ENCODE data around the gene MKNK2.
"Not testable (repeated sequence)": the region's sequence is repeated elsewhere in the genome, so short reads cannot be mapped to it uniquely, and the experiment has no call there.

MKNK2 gene

DNA sequence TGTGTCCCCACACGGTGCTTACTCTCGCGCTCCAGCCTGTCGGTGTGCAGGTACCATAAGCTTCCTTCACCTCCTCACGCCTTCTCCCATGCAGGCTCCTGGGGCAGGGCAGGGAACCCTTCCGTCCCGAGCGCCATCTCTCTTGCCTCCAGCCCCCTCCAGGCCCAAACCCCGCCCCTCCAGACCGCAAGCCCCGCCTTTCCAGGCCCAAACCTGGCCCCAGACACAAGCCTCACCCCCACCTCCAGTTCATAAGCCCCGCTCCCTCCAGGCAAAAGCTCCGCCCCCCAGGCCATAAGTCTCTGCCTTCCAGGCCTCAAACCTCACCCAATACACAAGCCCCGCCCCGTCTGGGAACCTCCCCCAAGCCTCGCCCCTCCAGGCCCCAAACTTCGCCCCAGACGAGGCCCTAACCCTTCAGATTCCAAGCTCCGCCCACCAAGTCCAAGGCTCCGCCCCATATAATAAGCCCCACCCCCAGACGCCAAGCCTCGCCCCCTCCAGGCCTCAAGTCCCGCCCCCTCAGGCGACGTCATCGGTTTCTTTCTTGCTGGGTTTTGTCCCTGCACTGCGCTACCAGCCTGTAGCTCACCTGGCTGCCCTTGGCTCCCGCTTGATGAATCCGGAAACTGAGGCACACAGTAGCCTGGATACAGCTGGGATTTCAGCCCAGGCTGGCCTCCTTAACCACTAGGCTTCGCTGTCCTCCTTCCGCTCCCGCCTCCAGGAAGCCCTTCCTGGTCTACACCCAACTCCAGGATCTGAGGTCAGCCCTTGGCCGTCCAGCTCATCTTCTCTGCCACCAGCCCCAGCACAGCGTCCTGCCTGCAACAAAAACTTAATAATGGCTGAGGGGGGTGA lies 16.1 kb downstream of the MKNK2 start:
- H3K27ac ChIP-seq: peak overlapping the region; percentile 8
- DNase-seq (ENCODE audit: low read depth, low spot score): no peak

DNA sequence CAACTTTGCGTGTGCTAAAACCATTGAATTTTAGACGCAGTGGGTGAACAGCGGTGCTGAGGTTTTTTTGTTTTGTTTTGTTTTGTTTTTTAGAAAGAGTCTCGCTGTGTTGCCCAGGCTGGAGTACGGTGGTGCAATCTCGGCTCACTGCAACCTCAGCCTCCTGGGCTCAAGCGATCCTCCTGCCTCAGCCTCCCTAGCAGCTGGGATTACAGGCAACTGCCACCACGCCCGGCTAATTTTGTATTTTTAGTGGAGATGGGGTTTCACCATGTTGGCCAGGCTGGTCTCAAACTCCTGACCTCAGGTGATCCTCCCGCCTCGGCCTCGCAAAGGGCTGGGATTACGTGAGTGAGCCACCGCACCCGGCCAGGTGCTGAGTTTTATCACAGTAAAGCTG lies 16.8 kb downstream of the MKNK2 start:
- not testable (repeated sequence) for DNase-seq (ENCODE audit: low read depth, low spot score); H3K27ac ChIP-seq

DNA sequence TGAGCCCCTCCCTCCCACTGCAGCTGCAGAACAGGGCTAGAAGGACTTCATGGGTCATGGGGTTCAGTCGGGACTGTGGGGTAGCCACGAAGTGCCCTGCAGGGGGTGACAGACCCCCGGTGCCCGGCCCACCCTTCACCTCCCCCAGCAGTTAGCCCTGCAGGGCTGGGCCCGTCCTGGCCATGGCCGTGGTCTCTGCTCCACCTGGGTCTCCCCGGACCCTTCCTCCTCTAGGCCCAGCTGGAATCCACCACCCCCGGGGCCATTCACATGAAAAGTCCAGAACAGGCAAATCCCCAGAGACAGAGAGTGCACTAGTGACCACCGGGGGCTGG lies 17.3 kb downstream of the MKNK2 start:
- no peak overlapping the region for H3K27ac ChIP-seq
- DNase-seq (ENCODE audit: low read depth, low spot score): no peak

DNA sequence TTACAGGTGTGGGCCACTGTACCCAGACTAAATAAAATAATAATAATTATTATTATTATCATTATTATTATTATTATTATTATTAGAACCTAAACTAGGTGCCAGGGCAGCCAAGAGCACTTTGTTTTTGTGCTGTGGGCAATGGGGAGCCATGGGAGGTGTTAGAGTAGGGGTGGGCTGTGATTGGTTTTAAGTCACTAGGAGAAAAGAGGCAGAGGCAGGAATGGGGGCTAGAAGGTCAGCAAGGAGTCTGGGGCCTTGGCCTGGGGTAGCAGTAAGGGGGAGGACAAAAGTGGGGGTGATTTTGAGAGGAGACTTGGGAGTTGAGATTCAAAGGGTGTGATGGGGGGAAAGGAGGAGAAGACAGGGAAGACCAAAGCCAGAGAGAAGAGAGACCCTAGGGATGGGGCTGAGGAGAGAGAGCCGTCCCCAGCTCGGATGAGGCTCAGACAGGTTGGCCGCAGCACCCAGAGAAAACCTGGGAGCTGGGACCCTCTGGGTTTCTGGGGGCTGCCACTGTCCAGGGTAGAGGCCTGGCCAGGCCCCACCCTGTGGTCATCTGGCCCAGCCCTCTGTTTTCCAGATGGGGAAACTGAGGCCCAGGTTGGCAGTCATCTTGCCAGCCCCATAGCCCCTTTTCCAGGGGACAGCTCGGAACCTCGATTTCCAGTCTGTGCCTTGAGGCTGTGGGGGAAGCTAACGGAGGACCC lies 17.8 kb downstream of the MKNK2 start:
- H3K27ac ChIP-seq: peak overlapping the region; percentile 90
- DNase-seq (ENCODE audit: low read depth, low spot score): no peak

DNA sequence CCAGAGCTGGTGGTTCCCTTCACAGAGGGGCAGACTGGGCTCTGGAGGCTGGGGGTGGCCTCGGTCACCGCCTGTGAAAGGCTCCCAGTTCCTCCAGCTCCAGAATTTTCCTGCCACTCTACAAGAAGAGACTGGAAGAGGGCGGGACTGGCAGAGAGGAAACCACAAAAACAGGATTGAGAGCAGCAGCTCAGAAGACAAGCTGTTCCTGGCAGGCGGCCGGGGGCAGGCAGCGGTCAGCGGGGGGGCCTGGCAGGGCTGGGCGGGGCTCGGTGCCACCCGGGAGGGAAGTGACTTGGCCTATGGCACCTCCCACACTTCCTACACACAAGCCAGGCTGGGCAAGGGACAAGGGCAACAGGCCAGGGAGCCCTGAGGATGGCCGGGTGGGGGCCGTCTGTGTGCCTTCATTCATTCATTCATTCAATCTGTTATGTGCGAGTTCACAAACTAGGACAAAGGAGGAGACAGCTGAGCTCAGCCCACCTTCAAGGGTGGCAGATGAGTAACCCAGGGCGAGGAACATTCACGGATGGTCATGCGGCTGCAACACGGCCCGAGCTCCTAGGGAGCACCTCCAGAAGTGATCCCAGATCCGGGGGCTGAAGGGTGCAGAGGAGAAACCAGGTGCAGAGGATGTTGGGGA lies 18.6 kb downstream of the MKNK2 start:
- DNase-seq (ENCODE audit: low read depth, low spot score): peak; percentile 62
- peak overlapping the region; percentile 90 for H3K27ac ChIP-seq

DNA sequence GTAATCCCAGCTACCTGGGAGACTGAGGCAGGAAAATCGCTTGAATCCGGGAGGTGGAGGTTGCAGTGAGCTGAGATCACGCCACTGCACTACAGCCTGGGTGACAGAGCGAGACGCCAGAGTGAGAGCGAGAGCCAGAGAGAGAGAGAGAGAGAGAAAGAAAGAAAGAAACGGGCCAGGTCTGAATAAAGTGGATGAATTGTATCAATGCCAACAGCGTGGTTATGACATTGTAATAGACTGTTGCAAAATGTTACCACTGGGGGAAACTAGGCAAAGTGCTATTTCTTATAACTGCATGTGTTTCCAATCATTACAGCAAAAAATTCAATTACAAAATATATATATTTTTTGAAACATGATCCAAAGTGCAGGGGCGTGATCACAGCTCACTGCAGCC lies 23.7 kb downstream of the MKNK2 start:
- H3K27ac ChIP-seq: no peak overlapping the region
- no peak for DNase-seq (ENCODE audit: low read depth, low spot score)

DNA sequence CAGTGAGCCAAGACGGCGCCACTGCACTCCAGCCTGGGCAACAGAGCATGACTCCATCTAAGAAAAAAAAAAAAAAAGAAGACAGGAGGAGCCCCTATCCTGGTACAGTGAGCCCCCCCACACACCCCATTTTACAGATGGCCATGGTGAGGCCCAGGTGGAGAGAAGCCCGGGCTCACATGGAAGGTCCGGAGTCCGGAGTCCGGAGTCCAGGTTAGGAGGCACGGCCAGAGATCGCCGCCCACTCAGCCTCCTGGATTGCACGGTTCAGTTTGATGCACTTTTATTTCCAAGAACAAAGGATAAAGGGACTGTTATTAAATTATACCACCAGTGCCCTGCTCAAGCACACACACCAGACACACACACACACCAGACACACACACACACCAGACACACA lies 24.3 kb downstream of the MKNK2 start:
- no peak for DNase-seq (ENCODE audit: low read depth, low spot score)
- H3K27ac ChIP-seq: no peak overlapping the region

DNA sequence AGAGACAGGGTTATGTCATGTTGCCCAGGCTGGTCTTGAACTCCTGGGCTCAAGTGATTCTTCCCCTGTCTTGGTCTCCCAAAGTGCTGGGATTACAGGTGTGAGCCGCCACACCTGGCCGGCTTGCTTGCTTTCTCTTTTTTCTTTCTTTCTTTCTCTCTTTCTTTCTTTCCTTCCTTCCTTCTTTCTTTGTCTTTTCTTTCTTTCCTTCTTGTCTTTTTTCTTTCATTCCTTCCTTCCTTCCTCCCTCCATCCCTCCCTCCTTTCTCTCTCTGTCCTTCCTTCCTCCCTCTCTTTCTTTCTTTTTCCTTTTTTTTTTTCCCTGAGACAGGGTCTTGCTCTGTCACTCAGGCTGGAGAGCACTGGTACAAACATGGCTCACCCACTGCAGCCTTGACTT lies 28.8 kb downstream of the MKNK2 start:
- H3K27ac ChIP-seq: no peak overlapping the region
- no peak for DNase-seq (ENCODE audit: low read depth, low spot score)

DNA sequence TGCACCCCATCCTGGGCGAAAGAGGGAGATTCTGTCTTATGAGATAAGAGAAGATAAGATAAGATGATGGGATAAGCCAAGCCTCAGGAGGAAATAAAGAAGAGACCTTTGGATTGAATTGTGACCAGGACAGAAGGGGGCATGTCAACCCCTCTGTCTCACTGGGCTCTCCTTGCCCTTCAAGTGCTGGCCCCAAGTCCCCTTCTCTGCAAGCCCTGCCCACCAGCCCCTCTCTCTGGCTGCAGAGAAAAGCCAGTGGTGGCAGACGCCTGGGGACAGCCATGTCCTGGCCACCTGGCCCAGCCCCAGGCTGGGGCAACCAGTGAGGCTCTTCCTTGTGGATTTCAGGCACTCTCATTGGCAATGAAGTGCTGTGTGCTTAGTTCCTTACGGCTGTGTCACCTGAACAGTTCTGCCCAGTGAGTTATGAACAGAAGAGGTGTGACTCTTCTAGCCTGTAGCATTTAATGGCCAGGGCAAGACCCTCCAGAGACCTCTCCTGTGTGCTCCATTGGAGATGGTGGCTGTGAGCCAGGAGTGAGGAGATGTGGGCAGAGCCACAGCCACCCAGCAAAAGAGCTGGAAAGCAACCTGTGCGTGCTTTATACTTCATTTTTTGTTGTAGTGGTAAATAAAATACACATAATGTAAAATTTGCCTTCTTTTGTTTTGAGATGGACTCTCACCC lies 29.4 kb downstream of the MKNK2 start:
- H3K27ac ChIP-seq: no peak overlapping the region
- no peak for DNase-seq (ENCODE audit: low read depth, low spot score)

DNA sequence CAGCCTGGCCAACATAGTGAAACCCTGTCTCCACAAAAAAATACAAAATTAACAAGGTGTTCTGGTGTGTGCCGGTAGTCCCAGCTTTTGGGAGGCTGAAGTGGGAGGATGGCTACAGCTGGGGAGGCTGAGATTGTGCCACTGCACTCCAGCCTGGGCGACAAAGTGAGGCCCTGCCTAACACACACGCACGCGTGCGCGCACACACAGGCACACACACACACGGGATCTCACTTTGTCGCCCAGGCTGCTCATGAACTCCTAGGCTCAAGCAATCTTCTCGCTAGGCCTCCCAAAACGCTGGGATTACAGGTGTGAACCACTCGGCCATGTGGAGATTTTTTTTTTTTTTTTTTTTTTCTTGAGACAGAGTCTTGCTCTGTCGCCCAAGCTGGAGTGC lies 32.3 kb downstream of the MKNK2 start:
- no peak for DNase-seq (ENCODE audit: low read depth, low spot score)
- no peak overlapping the region for H3K27ac ChIP-seq

DNA sequence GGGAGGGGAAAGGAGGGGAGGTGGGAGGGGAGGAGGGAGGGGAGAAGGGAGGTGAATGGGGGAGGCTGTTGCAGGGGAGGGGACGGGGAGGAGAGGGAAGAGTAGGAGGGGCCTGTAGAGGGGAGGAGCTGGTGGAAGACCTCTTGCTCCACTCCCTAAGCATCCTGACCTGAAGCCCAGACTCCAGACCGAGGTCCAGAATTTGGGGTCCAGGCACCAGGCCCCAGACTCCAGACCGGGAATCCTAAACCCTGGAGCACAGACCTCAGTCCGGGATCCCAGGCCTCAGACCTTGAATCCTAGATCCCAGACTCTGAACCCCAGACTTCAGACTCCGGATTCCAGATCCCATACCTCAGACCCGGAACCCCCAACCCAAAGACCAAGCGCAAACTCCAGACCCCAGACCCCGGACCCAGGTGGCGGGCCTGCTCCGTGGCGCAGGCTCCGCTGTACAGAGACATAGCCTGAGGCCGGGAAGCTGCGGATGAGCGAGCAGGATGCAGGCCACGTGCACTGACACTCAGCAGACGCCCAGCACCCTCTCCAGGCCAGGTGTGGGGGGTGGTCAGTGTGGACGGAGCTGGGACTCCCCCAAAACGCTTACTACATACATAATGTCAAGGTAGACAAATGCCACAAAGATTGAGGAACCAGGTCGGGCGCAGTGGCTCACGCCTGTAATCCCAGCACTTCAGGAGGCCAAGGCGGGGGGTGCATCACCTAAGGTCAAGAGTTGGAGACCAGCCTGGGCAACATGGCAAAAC lies 34.8 kb downstream of the MKNK2 start:
- no peak overlapping the region for H3K27ac ChIP-seq
- no peak for DNase-seq (ENCODE audit: low read depth, low spot score)

DNA sequence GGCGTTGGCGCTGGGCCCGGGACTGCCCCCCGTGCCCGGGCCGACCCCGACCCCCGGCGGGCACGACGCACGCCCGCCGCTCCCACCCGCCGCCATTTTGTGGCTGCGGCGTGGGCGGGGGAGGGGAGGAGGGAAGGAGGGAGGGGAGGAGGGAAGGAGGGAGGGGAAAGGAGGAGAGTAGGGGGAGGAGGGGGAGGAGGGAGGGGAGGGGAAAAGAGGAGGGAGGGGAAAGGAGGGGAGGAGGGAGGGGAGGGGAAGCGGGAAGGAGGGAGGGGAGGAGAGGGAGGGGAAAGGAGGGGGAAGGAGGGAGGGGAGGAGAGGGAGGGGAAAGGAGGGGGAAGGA lies 35.5 kb downstream of the MKNK2 start, which contains the start of gene BTBD2:
Gene BTBD2, minus strand, starts transcription at position 107 of the 343 bp plus-strand sequence. Its CDS starts 11 bp downstream, at position 96.
- DNase-seq (ENCODE audit: low read depth, low spot score): no peak
- no peak within 1 kb of the TSS for H3K27ac ChIP-seq

DNA sequence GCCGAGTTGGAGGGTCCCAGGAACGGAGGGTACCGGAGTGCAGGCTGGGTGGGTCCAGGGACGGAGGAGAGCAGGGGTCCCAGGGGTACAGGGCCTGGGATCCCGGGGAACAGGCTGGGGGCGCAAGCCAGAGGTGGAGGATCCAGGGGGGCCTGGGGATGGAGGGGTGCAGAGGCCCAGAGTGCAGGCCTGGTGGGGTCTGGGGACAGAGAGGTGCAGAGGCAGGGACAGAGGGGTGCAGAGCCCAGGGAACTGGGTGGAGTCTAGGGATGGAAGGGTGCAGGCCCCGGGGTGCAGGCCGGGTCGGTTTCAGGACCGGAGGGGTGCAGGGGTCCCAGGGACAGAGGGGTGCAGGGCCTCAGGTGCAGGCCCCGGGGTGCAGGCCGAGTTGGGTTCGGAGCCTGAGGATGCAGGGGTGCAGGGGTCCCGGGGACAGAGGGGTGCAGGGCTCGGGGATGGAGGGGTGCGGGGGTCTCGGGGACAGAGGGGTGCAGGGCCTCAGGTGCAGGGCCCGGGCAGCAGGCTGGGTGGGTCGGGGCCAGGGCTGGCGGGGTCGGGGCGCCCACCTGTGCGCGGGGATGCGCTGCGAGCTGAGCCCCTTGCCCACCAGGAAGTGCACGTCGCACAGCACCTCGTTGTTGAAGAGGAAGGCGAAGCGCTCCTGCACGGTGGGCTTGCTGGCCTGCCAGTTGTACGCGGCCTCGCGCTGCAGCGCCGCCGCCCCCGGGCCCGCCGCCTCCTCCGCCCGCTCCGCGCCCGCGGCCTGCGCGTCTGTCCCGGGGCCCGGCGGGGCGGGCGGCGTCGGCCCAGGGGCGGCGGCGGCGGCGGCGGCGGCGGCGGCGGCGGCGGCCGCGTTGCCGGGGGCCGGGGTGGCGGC lies 36.1 kb downstream of the MKNK2 start:
- no peak overlapping the region for H3K27ac ChIP-seq

DNA sequence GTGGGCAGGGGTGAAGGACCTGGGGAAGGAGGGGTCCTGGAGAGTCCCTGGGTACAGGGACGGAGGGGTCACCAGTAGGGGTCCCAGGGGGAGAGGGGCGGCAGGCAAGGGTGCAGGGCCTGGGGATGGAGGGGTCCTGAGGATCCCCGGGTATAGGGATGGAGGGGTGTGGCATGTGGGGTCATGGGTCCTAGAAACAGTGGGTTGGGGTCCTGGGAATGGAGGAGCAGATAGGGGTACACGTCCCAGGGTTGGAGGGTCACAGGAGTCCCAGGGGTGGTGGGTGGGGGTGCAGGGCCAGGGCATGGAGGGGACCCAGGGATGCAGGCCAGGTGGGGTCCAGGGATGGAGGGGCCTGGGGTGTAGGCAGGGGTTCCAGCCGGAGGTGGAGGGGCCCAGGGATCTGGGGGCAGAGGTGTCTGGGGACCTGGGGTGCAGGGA lies 36.9 kb downstream of the MKNK2 start:
- no peak for DNase-seq (ENCODE audit: low read depth, low spot score)
- H3K27ac ChIP-seq: no peak overlapping the region

More for the DNA sequence above, 36.1 kb downstream of the MKNK2 start:
- DNase-seq (ENCODE audit: low read depth, low spot score): no peak

DNA sequence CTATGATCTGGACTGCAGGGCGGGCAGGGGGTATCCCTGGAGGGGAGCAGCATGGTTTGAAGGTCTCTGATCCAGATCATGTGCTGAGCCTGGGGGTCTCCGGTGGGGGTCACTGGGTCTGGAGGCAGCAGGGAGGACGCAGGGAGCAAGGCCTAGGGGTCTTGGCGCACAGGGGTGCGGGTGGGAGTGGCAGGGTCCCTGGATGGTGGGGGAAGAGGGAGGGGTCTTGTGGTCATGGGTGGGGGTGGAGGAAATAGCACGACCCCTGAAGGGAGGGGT lies 37.4 kb downstream of the MKNK2 start:
- DNase-seq (ENCODE audit: low read depth, low spot score): no peak

DNA sequence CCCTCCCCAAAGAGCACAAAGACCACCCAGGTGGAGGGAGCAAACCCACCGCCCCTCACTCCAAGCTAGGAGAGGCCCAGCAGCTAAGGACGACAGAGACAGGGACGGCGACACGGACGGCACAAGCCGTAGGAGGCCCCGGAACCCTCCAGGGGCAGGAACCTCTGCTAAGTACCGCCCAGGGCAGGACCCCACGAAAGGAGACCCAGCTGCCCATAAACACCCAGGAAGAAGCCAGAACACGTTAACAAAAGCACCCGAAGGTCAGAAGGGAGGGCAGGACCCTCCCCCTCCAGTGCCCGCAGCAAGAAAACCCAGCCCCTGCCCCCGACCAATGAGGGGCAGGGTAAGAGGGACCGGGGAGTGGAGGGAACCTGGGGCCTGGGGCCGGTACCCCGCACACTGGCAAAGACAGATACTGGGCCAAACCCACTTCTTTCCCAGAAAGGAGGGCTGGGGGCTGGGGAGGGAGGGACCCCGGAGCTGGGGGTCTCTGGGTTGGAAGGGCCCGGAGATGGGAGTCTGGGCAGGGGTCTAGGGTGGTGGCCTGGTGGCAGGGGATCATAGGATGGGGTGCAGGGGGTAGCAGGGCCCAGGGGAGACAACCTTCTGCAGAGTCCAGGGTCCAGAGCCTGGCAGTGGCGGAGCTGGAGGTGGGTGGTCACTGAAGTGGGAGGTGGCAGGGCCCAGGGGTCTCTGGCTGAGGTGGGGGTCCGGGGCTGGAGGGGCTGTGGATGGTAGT lies 37.9 kb downstream of the MKNK2 start:
- no peak for DNase-seq (ENCODE audit: low read depth, low spot score)
- no peak overlapping the region for H3K27ac ChIP-seq

More for the DNA sequence above, 37.4 kb downstream of the MKNK2 start:
- H3K27ac ChIP-seq: no peak overlapping the region

DNA sequence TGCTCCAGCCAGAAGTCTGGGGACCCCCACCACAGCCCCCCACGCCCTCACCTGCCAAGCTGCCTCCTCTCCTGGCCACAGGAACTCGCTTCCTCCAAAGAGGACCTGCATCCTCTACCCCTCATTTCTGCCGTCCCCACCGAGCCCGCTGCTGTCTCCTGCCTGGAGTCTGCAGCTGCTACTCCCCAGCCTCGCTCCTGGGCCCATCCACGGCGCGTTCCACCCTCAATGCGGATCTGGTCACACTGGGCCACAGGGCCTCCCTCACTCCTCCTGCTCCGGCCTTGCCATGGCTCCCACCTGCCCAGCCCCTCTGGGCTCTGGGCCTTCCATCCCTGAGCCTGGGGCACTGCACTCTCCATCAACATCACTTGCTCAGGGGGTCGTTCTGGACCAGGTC lies 39.9 kb downstream of the MKNK2 start:
- no peak overlapping the region for H3K27ac ChIP-seq
- DNase-seq (ENCODE audit: low read depth, low spot score): no peak

DNA sequence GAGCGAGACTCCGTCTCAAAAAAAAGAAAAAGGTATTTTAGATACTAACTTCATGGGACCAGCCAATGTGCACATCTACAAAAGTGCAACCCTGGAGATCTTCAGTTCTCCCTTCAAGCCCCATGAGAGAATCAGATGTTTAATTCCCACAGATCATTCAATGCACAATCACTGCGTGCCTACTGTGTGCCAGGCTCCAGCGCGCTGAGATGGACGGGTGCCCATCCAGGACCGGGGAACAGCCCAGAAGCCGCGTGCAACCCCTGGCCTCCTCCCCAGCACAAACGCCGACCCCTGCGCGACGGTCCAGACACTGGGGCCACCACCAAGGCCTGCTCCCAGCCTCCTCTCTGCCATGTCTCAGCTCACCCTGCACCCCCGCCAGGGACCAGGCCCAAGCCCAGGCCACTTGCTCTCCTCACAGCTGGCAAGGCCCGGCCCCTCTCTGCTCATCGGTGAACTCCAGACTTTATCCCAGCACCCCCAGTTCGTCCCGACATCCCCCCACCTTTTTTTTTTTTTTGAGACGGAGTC lies 40.8 kb downstream of the MKNK2 start:
- DNase-seq (ENCODE audit: low read depth, low spot score): no peak
- H3K27ac ChIP-seq: no peak overlapping the region
